Natural killer cell (primary cell): Measurements from ENCODE around the gene ISG20L2. TPM values are rescaled to one million over a fixed set of nuclear protein-coding genes. Genes with fewer than 3 reads are reported as not detected.

Experiments used
- ATAC-seq, 3 donors: fragments of 150-1000 bp in 2 of 3; fragments of 200-7000 bp in 1 of 3; cut with Tn5 transposase; 1 replicate in 1 of 3; 2 replicates in 2 of 3; pipeline ENCODE4 v1.10.0; 2021; ENCODE audit warnings: mild to moderate bottlenecking in 2 of 3, moderate library complexity in 2 of 3
- DNase-seq, 2 donors: peaks; one replicate each; pipeline versions ENCODE4 v3.0.0 to v3.0.0-alpha.2; 2013 to 2021; ENCODE audit warnings: mixed read lengths in 1 of 2
- H3K27ac ChIP-seq: one replicate; pipeline ENCODE4 v1.5.1; 2013; ENCODE audit warnings: mild to moderate bottlenecking, low read length
- H3K27me3 ChIP-seq: one replicate; pipeline ENCODE4 v1.6.1; 2013; ENCODE audit warnings: low read length; ENCODE audit not compliant: control insufficient read depth, insufficient read depth
- H3K36me3 ChIP-seq: one replicate; pipeline ENCODE4 v1.6.1; 2013; ENCODE audit warnings: low read length; ENCODE audit not compliant: control insufficient read depth, insufficient read depth
- H3K4me1 ChIP-seq: one replicate; pipeline ENCODE4 v1.6.1; 2013; ENCODE audit warnings: low read length; ENCODE audit not compliant: control insufficient read depth, insufficient read depth
- H3K4me3 ChIP-seq: one replicate; pipeline ENCODE4 v1.5.1; 2013; ENCODE audit warnings: low read length
- H3K9me3 ChIP-seq: one replicate; pipeline ENCODE4 v1.6.1; 2013; ENCODE audit warnings: low read length; ENCODE audit not compliant: control insufficient read depth, insufficient read depth
- H3K27ac Mint-ChIP-seq, 2 donors: one replicate each; pipeline ENCODE4 v1.8.0; 2022; ENCODE audit warnings: mild to moderate bottlenecking in 2 of 2, mixed read lengths in 2 of 2, moderate library complexity in 1 of 2
- H3K27me3 Mint-ChIP-seq, 2 donors: one replicate each; pipeline ENCODE4 v1.8.0; 2022; ENCODE audit warnings: low read depth in 2 of 2, mixed read lengths in 2 of 2
- H3K36me3 Mint-ChIP-seq: one replicate; pipeline ENCODE4 v1.8.0; 2022; ENCODE audit warnings: mixed read lengths
- H3K4me1 Mint-ChIP-seq, 2 donors: one replicate each; pipeline ENCODE4 v1.8.0; 2022; ENCODE audit warnings: mixed read lengths in 2 of 2
- H3K4me3 Mint-ChIP-seq: one replicate; pipeline ENCODE4 v1.8.0; 2022; ENCODE audit warnings: mild to moderate bottlenecking, moderate library complexity, mixed read lengths
- H3K9me3 Mint-ChIP-seq, 2 donors: one replicate each; pipeline ENCODE4 v1.8.0; 2022; ENCODE audit warnings: mixed read lengths in 2 of 2
- WGBS: methylation state at CpG from one replicate; pipeline ENCODE4 v1.1.7; 2013; ENCODE audit warnings: missing lambda C conversion rate; ENCODE audit not compliant: insufficient coverage; 5-methylcytosine and 5-hydroxymethylcytosine counted together
- intact Hi-C: fragments of 100-400 bp; cut with micrococcal nuclease; formaldehyde crosslinking; loops from one replicate; pipeline ENCODE4 v1.14.2; 2022
- total RNA-seq, 4 donors: library from RNA; stranded (reverse); fragments of 120-200 nt in 1 of 4; gene quantifications; one replicate each; pipeline versions ENCODE4 v1.2.3 to v1.2.4, GENCODE V29; 2013 to 2022
- TF ChIP-seq, protein P1 (sequence below): fragments of 200-600 bp; IDR thresholded peaks from one replicate; pipeline ENCODE4 v1.8.0; 2022; ENCODE audit warnings: antibody characterized with exemption

ISG20L2 gene
- total RNA-seq, 3 donors from 2014 or later (not counting 1 experiment from before 2014, with no cell fraction given): 60.3 to 71.9 (median 68.7) TPM

GRCh38 chr1:156689035-156689952, 39.3 kb downstream of the ISG20L2 start:
- Histone ChIP-seq H3K36me3 (no peaks in the 10 kb centered on the region), H3K4me1 (peaks cover 8% of the 10 kb centered on the region), H3K9me3 (no peaks in the 10 kb centered on the region), H3K27ac (no peak overlapping the region), H3K27me3 (peaks cover 50% of the 10 kb centered on the region), H3K4me3 (no peak overlapping the region)
- peak; percentile 68 to 88 for DNase-seq
- TF ChIP-seq, protein P1, sequence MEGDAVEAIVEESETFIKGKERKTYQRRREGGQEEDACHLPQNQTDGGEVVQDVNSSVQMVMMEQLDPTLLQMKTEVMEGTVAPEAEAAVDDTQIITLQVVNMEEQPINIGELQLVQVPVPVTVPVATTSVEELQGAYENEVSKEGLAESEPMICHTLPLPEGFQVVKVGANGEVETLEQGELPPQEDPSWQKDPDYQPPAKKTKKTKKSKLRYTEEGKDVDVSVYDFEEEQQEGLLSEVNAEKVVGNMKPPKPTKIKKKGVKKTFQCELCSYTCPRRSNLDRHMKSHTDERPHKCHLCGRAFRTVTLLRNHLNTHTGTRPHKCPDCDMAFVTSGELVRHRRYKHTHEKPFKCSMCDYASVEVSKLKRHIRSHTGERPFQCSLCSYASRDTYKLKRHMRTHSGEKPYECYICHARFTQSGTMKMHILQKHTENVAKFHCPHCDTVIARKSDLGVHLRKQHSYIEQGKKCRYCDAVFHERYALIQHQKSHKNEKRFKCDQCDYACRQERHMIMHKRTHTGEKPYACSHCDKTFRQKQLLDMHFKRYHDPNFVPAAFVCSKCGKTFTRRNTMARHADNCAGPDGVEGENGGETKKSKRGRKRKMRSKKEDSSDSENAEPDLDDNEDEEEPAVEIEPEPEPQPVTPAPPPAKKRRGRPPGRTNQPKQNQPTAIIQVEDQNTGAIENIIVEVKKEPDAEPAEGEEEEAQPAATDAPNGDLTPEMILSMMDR: peak; percentile 87
- peaks cover 7 to 21% of the 10 kb centered on the region in 2 donors for H3K4me1 Mint-ChIP-seq
- no peak overlapping the region for H3K4me3 Mint-ChIP-seq
- intact Hi-C loops: loop anchor here (1.0 kb wide), 2 partner anchors 36 to 201 kb away; no protein-coding TSS in a partner anchor
- peaks cover 33 to 38% of the 10 kb centered on the region in 2 donors for H3K27me3 Mint-ChIP-seq
- ATAC-seq: peak; percentile 91 to 99 (median 98)
- peak overlapping the region in 1 of 2 donors; percentile 21 for H3K27ac Mint-ChIP-seq
- H3K36me3 Mint-ChIP-seq: no peaks in the 10 kb centered on the region
- H3K9me3 Mint-ChIP-seq: no peaks in the 10 kb centered on the region
- 4% methylated on average over 23 of the region's 23 CpGs for WGBS

DNA sequence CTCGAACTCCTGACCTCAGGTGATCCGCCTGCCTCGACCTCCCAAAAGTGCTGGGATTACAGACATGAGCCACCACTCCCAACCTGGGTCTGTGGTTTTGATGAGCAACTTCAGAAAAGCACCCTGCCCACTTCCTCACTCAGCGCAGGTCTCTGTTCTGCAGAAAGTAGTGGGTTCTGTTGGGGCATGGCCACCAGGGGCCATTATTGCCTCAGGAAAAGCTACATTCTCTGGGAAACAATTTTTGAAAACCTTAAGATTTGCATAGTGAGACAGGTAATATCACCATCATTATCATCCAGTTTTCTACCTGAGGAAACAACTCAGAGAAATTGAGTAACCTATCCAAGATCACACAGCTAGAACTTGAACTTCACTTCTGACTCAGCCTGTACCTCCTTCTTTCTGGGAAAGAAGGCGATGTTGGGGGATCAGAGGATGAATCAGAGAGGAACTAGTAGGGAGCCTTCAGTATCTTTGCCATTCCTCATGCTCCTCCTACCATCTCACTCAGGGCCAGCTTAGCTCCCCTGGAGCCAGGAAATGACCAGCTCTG, 44.3 kb downstream of the ISG20L2 start:
- intact Hi-C loops: no loop called here

GRCh38 chr1:156682166-156682890, 46.2 kb downstream of the ISG20L2 start:
- Mint-ChIP-seq H3K27ac (no peak overlapping the region), H3K36me3 (no peaks in the 10 kb centered on the region), H3K4me3 (no peak overlapping the region), H3K4me1 (peaks cover 5 to 12% of the 10 kb centered on the region in 2 donors), H3K27me3 (peaks cover 36 to 39% of the 10 kb centered on the region in 2 donors), H3K9me3 (no peaks in the 10 kb centered on the region)
- no peak for ATAC-seq
- Histone ChIP-seq H3K4me1 (peaks cover 13% of the 10 kb centered on the region), H3K9me3 (no peaks in the 10 kb centered on the region), H3K36me3 (no peaks in the 10 kb centered on the region), H3K27me3 (peaks cover 32% of the 10 kb centered on the region), H3K27ac (no peak overlapping the region), H3K4me3 (no peak overlapping the region)
- TF ChIP-seq, protein P1: no peak
- no peak for DNase-seq
- intact Hi-C loops: no loop called here
- WGBS: 69% methylated on average over 3 of the region's 5 CpGs

More for the DNA sequence above, 44.3 kb downstream of the ISG20L2 start:
- DNase-seq (peak in 1 of 2 donors; percentile 55), ATAC-seq (no peak)
- peaks cover 8% of the 10 kb centered on the region for H3K4me1 ChIP-seq
- Mint-ChIP-seq H3K27ac (no peak overlapping the region), H3K4me1 (peaks cover under 1 to 1% of the 10 kb centered on the region in 2 donors), H3K27me3 (peaks cover 27 to 30% of the 10 kb centered on the region in 2 donors), H3K9me3 (no peaks in the 10 kb centered on the region), H3K36me3 (no peaks in the 10 kb centered on the region), H3K4me3 (no peak overlapping the region)
- no peaks in the 10 kb centered on the region for H3K36me3 ChIP-seq
- H3K4me3 ChIP-seq: no peak overlapping the region
- TF ChIP-seq, protein P1: no peak
- H3K27me3 ChIP-seq: peaks cover 25% of the 10 kb centered on the region
- WGBS: 38% methylated on average over 5 of the region's 5 CpGs
- no peak overlapping the region for H3K27ac ChIP-seq
- H3K9me3 ChIP-seq: no peaks in the 10 kb centered on the region
